Endothelial cell (in vitro differentiated cells): ENCODE results near the gene TSSK6. TPM values are rescaled to one million over a fixed set of nuclear protein-coding genes. Genes with fewer than 3 reads are reported as not detected.

Experiments used
- DNase-seq: peaks from one replicate; pipeline ENCODE4 v3.0.0; 2021; ENCODE audit warnings: low spot score
- H3K27ac Mint-ChIP-seq: one replicate; pipeline ENCODE4 v1.8.0; 2021; ENCODE audit warnings: mixed read lengths, inconsistent platforms; ENCODE audit not compliant: unreplicated experiment
- H3K27me3 Mint-ChIP-seq: one replicate; pipeline ENCODE4 v1.8.0; 2021; ENCODE audit warnings: mild to moderate bottlenecking, moderate library complexity, mixed read lengths, inconsistent platforms; ENCODE audit not compliant: unreplicated experiment
- H3K36me3 Mint-ChIP-seq: one replicate; pipeline ENCODE4 v1.8.0; 2021; ENCODE audit warnings: mild to moderate bottlenecking, low read depth, mixed read lengths, inconsistent platforms; ENCODE audit not compliant: unreplicated experiment
- H3K4me1 Mint-ChIP-seq: one replicate; pipeline ENCODE4 v1.8.0; 2021; ENCODE audit warnings: mild to moderate bottlenecking, mixed read lengths, inconsistent platforms; ENCODE audit not compliant: unreplicated experiment
- H3K4me3 Mint-ChIP-seq: one replicate; pipeline ENCODE4 v1.8.0; 2021; ENCODE audit warnings: mild to moderate bottlenecking, mixed read lengths, inconsistent platforms; ENCODE audit not compliant: unreplicated experiment
- H3K9me3 Mint-ChIP-seq: one replicate; pipeline ENCODE4 v1.8.0; 2021; ENCODE audit warnings: mixed read lengths, inconsistent platforms; ENCODE audit not compliant: unreplicated experiment
- CTCF ChIP-seq: fragments of 200-600 bp; sonication (generic); IDR thresholded peaks from one replicate; pipeline ENCODE4 v1.5.0; 2021; ENCODE audit warnings: antibody characterized with exemption; ENCODE audit not compliant: unreplicated experiment
- total RNA-seq: library from RNA; stranded (reverse); fragmentation: NEBNext Ultra II Directional; extraction: Animal tissue kit (Norgen Biotek cat#: 25700); gene quantifications from one replicate; pipeline ENCODE4 v1.2.1, GENCODE V29; 2021; ENCODE audit not compliant: unreplicated experiment

The TSSK6 gene
- total RNA-seq, 1 donor from 2014 or later: 2.7 TPM

DNA sequence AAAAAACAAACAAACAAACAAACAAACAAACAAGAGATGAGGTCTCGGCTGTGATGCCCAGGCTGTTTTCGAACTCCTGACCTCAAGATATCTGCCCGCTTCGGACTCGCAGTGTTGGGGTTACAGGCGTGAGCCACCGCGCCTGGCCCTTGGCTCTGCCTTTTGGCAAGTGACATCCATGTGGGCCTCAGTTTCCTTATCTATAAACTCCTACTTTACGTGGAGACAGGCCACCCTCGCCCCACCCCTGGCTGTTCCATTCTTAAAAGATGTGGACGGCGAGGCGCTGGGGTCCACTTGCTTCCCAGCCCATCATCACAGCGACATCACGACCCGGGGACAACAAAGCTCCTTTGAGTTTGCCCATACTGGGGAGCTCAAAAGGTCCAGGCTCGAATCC, 1.7 kb downstream of the TSSK6 start:
- DNase-seq: no peak
- H3K27ac Mint-ChIP-seq: no peak overlapping the region
- no peaks in the 10 kb centered on the region for H3K4me1 Mint-ChIP-seq
- no peaks in the 10 kb centered on the region for H3K9me3 Mint-ChIP-seq
- no peaks in the 10 kb centered on the region for H3K36me3 Mint-ChIP-seq
- no peak for TF ChIP-seq CTCF
- no peak overlapping the region for H3K4me3 Mint-ChIP-seq
- H3K27me3 Mint-ChIP-seq: peaks cover 8% of the 10 kb centered on the region

DNA sequence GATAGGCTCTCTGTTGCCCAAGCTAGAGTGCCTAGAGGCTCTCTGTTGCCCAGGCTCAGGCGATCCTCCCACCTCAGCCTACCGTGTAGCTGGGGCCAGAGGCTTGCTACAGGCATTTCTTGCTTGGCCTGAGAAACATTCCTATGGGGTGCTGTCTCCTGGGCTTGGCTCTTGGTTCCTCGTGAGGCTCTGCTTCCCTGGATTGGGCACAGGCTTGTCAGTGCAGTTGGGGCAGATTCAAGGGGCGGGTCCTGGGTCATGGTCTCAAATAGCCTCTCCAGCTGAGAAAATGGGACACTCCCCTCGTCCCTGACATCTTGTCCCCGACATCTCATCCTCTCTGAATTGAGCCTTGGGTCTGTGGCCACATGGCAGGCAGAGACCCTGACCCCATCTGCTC, 4.9 kb downstream of the TSSK6 start:
- H3K9me3 Mint-ChIP-seq: no peaks in the 10 kb centered on the region
- H3K27ac Mint-ChIP-seq: no peak overlapping the region
- no peaks in the 10 kb centered on the region for H3K4me1 Mint-ChIP-seq
- DNase-seq: no peak
- H3K4me3 Mint-ChIP-seq: no peak overlapping the region
- TF ChIP-seq CTCF: no peak
- peaks cover 11% of the 10 kb centered on the region for H3K36me3 Mint-ChIP-seq
- peaks cover 7% of the 10 kb centered on the region for H3K27me3 Mint-ChIP-seq

- TF ChIP-seq CTCF: no peak
- H3K27me3 Mint-ChIP-seq: peaks cover 7% of the 10 kb centered on the region
- no peaks in the 10 kb centered on the region for H3K9me3 Mint-ChIP-seq
- H3K27ac Mint-ChIP-seq: no peak overlapping the region
- DNase-seq: no peak
- no peak overlapping the region for H3K4me3 Mint-ChIP-seq
- peaks cover 20% of the 10 kb centered on the region for H3K36me3 Mint-ChIP-seq
- H3K4me1 Mint-ChIP-seq: no peaks in the 10 kb centered on the region
Observed at GRCh38 chr19:19508217-19508616, 7.1 kb downstream of the TSSK6 start.

DNA sequence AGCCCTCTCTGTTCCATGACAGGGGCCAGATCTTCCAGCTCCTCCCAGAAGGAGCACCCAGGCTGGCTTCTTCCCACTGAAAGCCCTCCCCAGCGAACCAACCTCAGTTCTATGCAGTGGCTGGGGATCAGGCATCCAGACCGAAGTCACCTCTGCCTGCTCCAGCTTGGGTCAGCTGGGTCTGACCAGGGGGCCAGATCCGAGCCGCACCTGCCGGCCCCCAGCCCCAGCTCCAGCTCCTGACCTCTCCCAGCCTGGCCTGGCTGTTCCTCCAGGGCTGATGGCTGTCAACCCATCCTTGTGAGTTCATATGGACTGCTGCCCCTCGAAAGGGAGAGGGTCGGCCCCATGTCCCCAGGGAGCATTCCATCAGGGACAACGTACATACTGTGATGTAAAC, 8.0 kb downstream of the TSSK6 start:
- TF ChIP-seq CTCF: no peak
- no peak overlapping the region for H3K27ac Mint-ChIP-seq
- peaks cover 11% of the 10 kb centered on the region for H3K27me3 Mint-ChIP-seq
- peaks cover 28% of the 10 kb centered on the region for H3K36me3 Mint-ChIP-seq
- no peaks in the 10 kb centered on the region for H3K4me1 Mint-ChIP-seq
- H3K9me3 Mint-ChIP-seq: no peaks in the 10 kb centered on the region
- DNase-seq: no peak
- no peak overlapping the region for H3K4me3 Mint-ChIP-seq

DNA sequence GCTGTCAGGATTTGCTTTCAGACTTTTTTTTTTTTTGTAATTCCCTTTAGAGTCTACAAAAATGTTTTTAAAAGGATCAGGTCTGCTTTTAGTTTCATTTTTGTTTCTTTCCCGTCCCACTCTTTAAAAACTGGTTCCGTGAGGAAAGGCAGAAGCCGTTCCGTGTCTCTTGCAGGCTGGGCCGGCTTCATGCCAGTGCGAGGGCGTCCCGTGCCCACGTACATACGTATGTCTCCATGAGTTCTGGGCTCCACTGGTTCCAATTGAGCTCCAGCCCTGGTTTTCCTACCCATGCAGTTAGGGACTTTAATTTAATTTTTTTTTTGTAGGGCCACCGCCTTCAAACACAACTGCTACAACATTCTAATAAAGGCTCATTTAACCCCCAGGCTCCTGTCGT, 8.8 kb downstream of the TSSK6 start:
- Mint-ChIP-seq H3K27ac (peak overlapping the region; percentile 30), H3K27me3 (peaks cover 13% of the 10 kb centered on the region), H3K4me1 (no peaks in the 10 kb centered on the region), H3K36me3 (peaks cover 34% of the 10 kb centered on the region), H3K4me3 (peak overlapping the region; percentile 78), H3K9me3 (no peaks in the 10 kb centered on the region)
- no peak for TF ChIP-seq CTCF
- DNase-seq: no peak
